HG03039 (cell line): ENCODE measurements around the gene ESRRB.
"Not testable (repeated sequence)": the region's sequence is repeated elsewhere in the genome, so short reads cannot be mapped to it uniquely, and the experiment has no call there.

ENCODE experiments used
- ATAC-seq: cut with Tn5 transposase; IDR thresholded peaks from one replicate; pipeline ENCODE4 v1.9.1; 2021; ENCODE audit warnings: mild to moderate bottlenecking, moderate library complexity; ENCODE audit not compliant: unreplicated experiment

The ESRRB gene

DNA sequence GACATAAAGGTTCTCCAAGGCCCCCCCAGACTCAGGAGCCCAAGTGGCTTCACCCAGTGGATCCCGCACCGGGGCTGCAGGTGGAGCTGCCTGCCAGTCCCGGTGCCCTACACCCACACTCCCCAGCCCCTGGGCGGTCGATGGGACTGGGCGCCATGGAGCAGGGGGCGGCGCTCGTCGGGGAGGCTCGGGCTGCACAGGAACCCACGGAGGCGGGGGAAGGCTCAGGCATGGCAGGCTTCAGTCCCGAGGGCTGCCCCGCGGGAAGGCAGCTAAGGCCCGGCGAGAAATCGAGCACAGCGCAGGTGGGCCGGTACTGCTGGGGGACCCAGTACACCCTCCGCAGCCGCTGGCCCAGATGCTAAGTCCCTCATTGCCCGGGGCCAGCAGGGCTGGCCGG lies 160.7 kb downstream of the ESRRB start:
- ATAC-seq = not testable (repeated sequence)

- no peak for ATAC-seq
Measured at GRCh38 chr14:76537906-76538647, 162.1 kb downstream of the ESRRB start.

GRCh38 chr14:76538648-76539008 lies 162.7 kb downstream of the ESRRB start:
- no peak for ATAC-seq

GRCh38 chr14:76539130-76539529 lies 163.2 kb downstream of the ESRRB start:
- no peak for ATAC-seq

DNA sequence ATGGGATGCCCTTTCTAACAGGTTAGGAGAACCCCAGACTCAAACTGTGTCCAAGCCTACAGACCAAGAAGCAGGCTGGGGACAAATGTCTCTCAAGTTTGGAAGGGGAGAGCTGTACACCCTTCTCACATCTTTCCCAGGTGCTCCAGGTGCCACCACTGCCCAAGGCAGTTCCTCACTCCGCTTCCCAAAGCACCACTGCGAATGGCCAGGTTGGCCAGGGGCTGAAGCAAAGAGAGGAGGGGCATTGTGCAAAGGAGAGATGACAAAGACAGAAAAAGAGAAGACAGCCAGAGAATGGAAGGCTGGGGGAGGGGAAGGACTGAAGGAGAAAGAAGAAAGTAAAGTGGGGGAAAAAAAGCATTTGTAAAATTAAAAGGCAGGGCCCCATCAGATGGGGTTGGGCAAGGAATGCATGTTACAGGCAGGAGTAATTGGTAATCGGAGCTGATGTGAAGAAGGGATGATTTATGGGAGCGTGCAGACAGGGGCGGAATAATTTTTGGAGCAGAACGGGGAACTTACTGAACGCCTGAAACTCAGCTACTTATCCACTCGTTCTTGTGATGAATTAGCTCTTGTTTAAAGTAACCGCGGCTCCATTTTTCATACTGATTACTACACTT lies 165.8 kb downstream of the ESRRB start:
- ATAC-seq = no peak

DNA sequence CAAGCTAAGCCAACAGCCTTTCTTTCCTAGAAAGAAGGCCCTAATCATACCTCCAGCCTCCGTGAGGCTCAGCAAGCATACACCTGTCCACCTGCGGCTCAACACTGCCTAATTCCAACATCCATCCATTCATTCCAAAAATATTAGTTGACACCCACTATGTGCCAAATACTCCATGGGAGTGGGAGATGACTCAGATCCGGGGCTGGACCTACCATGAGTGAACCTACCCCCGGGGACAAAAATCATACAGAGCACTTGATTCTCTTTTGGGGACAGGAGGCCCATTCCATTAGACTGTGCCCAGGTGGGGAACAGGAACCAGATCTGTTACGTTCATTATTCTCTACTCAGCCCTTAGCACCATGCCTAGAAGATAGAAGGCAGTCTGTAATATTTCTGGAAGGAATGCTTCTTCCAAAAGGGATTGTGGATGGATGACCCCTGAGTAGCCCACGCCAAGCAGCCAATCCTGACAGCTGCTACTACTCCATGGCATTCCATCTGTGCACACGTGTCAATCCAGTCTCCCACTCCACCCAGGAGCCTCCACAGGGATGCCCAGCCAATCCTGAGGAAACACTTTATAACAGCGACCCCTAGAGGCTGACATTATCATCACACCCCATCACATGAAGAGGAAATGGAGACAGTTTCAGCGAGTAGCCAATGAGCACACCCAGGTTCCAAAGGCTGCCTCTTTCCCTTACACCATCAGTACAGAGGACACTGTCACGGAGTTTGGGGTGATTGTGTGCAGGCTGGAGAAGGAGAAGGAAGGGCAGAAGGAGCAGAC lies 170.7 kb downstream of the ESRRB start:
- no peak for ATAC-seq

- no peak for ATAC-seq
Measured at GRCh38 chr14:76547831-76548230, 171.9 kb downstream of the ESRRB start.

DNA sequence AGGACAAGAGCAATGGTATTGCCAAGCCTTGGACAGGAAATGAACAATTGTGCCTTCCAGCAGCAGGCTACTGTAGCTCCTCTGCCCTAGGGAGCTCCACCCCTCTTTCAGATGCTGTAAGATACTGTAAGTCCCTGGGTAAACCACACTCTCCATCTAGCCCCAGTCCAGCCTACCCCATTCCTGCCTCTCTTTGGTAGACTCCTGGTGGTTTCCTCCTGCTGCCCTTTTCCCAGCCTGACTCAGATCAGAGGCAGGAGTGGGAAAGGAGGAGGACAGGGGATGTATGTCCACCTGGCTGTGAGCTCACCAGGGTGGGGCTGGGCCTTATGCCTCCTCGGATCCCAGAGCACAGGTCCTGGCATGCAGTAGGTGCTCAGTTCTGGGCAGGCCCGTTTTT lies 174.6 kb downstream of the ESRRB start:
- no peak for ATAC-seq

DNA sequence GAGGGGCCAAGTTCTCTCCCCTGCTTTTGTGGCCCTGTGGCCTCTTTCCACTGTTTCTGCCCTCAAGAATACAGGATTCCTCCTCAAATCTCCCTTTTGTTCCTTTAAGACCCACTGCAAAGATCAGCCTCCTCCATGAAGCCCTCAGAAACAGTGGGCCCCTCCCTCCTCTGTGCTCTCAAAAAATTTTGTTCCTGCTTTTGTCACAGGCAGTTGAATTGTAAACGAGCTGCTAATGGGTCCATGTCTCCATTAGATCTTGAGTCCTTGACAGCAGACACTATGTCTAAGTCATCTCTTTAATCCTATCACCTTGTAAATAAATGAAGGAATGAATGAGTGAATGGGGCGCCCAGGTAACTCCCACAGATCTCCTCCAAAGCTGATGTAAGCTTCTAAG lies 175.2 kb downstream of the ESRRB start:
- no peak for ATAC-seq
